Caco-2 (cell line): ENCODE results near the gene RXYLT1. TPM values are rescaled to one million over a fixed set of nuclear protein-coding genes. Genes with fewer than 3 reads are reported as not detected.

ENCODE experiments used
- BruUV-seq: library from RNA; stranded (reverse); fragments of 400-500 nt; replicated peaks from 2 replicates; lab custom pipeline; 2021; lab: Mats Ljungman, UMichigan
- CTCF ChIA-PET: fragments of 300-600 bp; sonication (Branson Sonifier 250); formaldehyde crosslinking; loops from one replicate; lab custom pipeline; 2022; ENCODE audit warnings: antibody characterized with exemption; lab: Charles Lee
- POLR2A ChIA-PET: fragments of 300-600 bp; sonication (Branson Sonifier 250); formaldehyde crosslinking; loops from one replicate; lab custom pipeline; 2022; ENCODE audit warnings: antibody characterized with exemption; lab: Charles Lee
- DNase-seq, 2 experiments: peaks; one replicate each; pipeline versions ENCODE4 v3.0.0 to v3.0.0-alpha.2; 2020 to 2022
- H3K27me3 ChIP-seq: replicated peaks from 2 replicates; pipeline ENCODE4 v1.6.0; 2011; ENCODE audit warnings: low read length; ENCODE audit not compliant: control insufficient read depth, insufficient read depth
- H3K36me3 ChIP-seq: 2 replicates; pipeline ENCODE4 v1.5.1; 2011; ENCODE audit warnings: low read length; ENCODE audit not compliant: control insufficient read depth, insufficient read depth
- H3K4me1 ChIP-seq: fragments of 250-450 bp; sonication (Bioruptor Pico); 2 replicates; pipeline ENCODE4 v1.5.1; 2020; ENCODE audit warnings: mild to moderate bottlenecking
- H3K4me3 ChIP-seq: 2 replicates; pipeline ENCODE4 v1.5.1; 2011; ENCODE audit warnings: low read depth, mild to moderate bottlenecking, control low read depth, low read length
- H3K9me3 ChIP-seq: fragments of 250-450 bp; sonication (Bioruptor Pico); 2 replicates; pipeline ENCODE4 v1.5.1; 2020; ENCODE audit warnings: mild to moderate bottlenecking, moderate library complexity
- H3K27ac Mint-ChIP-seq: one replicate; pipeline ENCODE4 v1.8.0; 2022; ENCODE audit warnings: mixed read lengths; ENCODE audit not compliant: unreplicated experiment
- H3K27me3 Mint-ChIP-seq: one replicate; pipeline ENCODE4 v1.8.0; 2022; ENCODE audit warnings: mixed read lengths; ENCODE audit not compliant: insufficient read depth, unreplicated experiment
- H3K36me3 Mint-ChIP-seq: one replicate; pipeline ENCODE4 v1.8.0; 2022; ENCODE audit warnings: mild to moderate bottlenecking, mixed read lengths; ENCODE audit not compliant: insufficient read depth, unreplicated experiment
- H3K4me1 Mint-ChIP-seq: one replicate; pipeline ENCODE4 v1.8.0; 2022; ENCODE audit warnings: low read depth, mixed read lengths; ENCODE audit not compliant: unreplicated experiment
- H3K4me3 Mint-ChIP-seq: one replicate; pipeline ENCODE4 v1.8.0; 2022; ENCODE audit warnings: mild to moderate bottlenecking, moderate library complexity, mixed read lengths; ENCODE audit not compliant: unreplicated experiment
- H3K9me3 Mint-ChIP-seq: one replicate; pipeline ENCODE4 v1.8.0; 2022; ENCODE audit warnings: mixed read lengths; ENCODE audit not compliant: unreplicated experiment
- CTCF ChIP-seq, 2 experiments: fragments of 200-600 bp in 1 of 2; IDR thresholded peaks; 1 replicate in 1 of 2; 2 replicates in 1 of 2; pipeline versions ENCODE4 v1.5.1 to v1.8.0; 2011 to 2022; ENCODE audit warnings: antibody characterized with exemption in 1 of 2, control low read depth in 1 of 2, inconsistent platforms in 1 of 2, low read depth in 1 of 2, low read length in 1 of 2, mild to moderate bottlenecking in 1 of 2, moderate library complexity in 1 of 2; ENCODE audit not compliant: insufficient read depth in 1 of 2, severe bottlenecking in 1 of 2, unreplicated experiment in 1 of 2
- intact Hi-C: fragments of 100-400 bp; cut with micrococcal nuclease; formaldehyde crosslinking; loops from one replicate; pipeline ENCODE4 v1.10.0; 2022; ENCODE audit not compliant: unreplicated experiment
- total RNA-seq: library from RNA; stranded (reverse); gene quantifications from 2 replicates; pipeline ENCODE4 v1.2.3, GENCODE V29; 2022

RXYLT1 gene
- total RNA-seq, 1 experiment from 2014 or later = 9.1 TPM

- Histone ChIP-seq H3K27me3 (no peaks in the 10 kb centered on the region), H3K9me3 (no peaks in the 10 kb centered on the region), H3K36me3 (no peaks in the 10 kb centered on the region; the same call in 1 of the 2 replicates), H3K4me3 (no peak overlapping the region), H3K4me1 (no peaks in the 10 kb centered on the region)
- ChIA-PET CTCF (no interaction called here), POLR2A (no interaction called here)
- peaks cover 17% of the 10 kb centered on the region for H3K36me3 Mint-ChIP-seq
- no peaks in the 10 kb centered on the region for H3K9me3 Mint-ChIP-seq
- no peak overlapping the region for H3K4me3 Mint-ChIP-seq
- no peak for DNase-seq
- intact Hi-C loops = no loop called here
- H3K4me1 Mint-ChIP-seq = no peaks in the 10 kb centered on the region
- no peaks in the 10 kb centered on the region for H3K27me3 Mint-ChIP-seq
- no peak for TF ChIP-seq CTCF (IDR thresholded peaks at IDR 0.05; ENCODE audit: insufficient read depth in 1 of 2, low read depth in 1 of 2, low read length in 1 of 2, severe bottlenecking in 1 of 2, unreplicated experiment in 1 of 2)
- BruUV-seq = no TSS peak
- no peak overlapping the region for H3K27ac Mint-ChIP-seq
These were observed 10.9 kb downstream of the RXYLT1 start for GRCh38 chr12:63790608-63790945.

- H3K9me3 ChIP-seq = no peaks in the 10 kb centered on the region
- Mint-ChIP-seq H3K27ac (no peak overlapping the region), H3K27me3 (no peaks in the 10 kb centered on the region), H3K4me3 (no peak overlapping the region), H3K36me3 (peaks cover 9% of the 10 kb centered on the region), H3K9me3 (no peaks in the 10 kb centered on the region), H3K4me1 (no peaks in the 10 kb centered on the region)
- TF ChIP-seq CTCF (IDR thresholded peaks at IDR 0.05; ENCODE audit: insufficient read depth in 1 of 2, low read depth in 1 of 2, low read length in 1 of 2, severe bottlenecking in 1 of 2, unreplicated experiment in 1 of 2) = no peak
- intact Hi-C loops = no loop called here
- CTCF ChIA-PET = no interaction called here
- H3K36me3 ChIP-seq = no peaks in the 10 kb centered on the region; the same call in 1 of the 2 replicates
- no peaks in the 10 kb centered on the region for H3K27me3 ChIP-seq
- no TSS peak for BruUV-seq
- no peak for DNase-seq
- no peaks in the 10 kb centered on the region for H3K4me1 ChIP-seq
- H3K4me3 ChIP-seq = no peak overlapping the region
- POLR2A ChIA-PET = no interaction called here
These were observed 12.6 kb downstream of the RXYLT1 start for GRCh38 chr12:63792338-63792737.

- Mint-ChIP-seq H3K4me1 (no peaks in the 10 kb centered on the region), H3K36me3 (peaks cover 6% of the 10 kb centered on the region), H3K9me3 (no peaks in the 10 kb centered on the region), H3K27ac (no peak overlapping the region), H3K27me3 (no peaks in the 10 kb centered on the region), H3K4me3 (no peak overlapping the region)
- no peaks in the 10 kb centered on the region for H3K4me1 ChIP-seq
- no peak overlapping the region for H3K4me3 ChIP-seq
- CTCF ChIA-PET = no interaction called here
- TF ChIP-seq CTCF (IDR thresholded peaks at IDR 0.05; ENCODE audit: insufficient read depth in 1 of 2, low read depth in 1 of 2, low read length in 1 of 2, severe bottlenecking in 1 of 2, unreplicated experiment in 1 of 2) = no peak
- intact Hi-C loops = no loop called here
- POLR2A ChIA-PET = no interaction called here
- no peak for DNase-seq
- H3K9me3 ChIP-seq = no peaks in the 10 kb centered on the region
- H3K27me3 ChIP-seq = no peaks in the 10 kb centered on the region
- BruUV-seq = no TSS peak
- no peaks in the 10 kb centered on the region; the same call in 1 of the 2 replicates for H3K36me3 ChIP-seq
These were observed 15.5 kb downstream of the RXYLT1 start for GRCh38 chr12:63795032-63795687.
